ENCODE results near the gene SHC1.

DNA sequence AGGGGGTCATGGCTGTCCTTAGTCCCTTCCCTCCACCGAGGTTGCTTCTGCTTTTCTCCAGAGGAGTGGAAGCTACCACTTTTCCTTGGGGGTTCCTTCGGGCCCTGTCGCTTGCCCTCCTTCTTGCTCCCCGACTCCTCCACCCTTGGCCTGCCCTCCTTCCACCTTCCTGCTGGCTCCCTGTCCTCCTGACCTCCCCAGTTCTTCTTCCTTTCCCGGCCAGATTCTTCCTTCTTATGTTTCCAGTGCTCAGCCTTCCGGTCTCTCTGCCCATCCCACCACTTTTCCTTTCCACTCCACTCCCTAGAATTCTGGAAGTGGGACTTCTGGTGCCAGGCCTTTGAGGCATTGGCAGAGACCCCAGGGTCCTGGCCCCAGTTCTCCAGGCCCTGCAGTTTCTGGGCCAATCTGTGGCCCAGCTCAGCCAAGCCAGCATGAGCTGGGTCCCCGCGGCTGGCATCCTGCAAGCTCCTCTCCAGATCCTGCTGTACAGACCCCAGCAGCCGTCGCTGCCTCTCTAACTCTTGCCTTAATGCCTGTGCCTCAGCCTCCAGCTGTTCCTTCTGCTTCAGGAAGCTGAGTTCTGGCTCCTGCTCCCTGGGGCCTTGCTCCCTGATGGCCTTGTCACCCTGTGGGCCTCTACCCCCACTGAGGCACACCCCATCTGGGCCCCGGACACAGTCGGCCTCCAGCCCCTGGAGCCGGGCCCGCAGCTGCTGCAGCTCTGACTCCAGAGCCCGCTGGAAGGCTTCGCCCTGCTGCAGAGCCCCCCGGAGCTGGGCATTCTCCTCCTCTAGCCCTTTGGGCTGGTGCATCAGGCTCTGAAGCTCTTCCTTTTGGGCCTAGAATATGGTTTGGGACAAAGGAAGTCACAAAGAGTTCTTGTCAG lies 24.3 kb downstream of the SHC1 start:
- TF ChIP-seq, protein P1, sequence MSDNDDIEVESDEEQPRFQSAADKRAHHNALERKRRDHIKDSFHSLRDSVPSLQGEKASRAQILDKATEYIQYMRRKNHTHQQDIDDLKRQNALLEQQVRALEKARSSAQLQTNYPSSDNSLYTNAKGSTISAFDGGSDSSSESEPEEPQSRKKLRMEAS (IDR thresholded peaks at IDR 0.05; ENCODE audit: low read depth), result no peak
- TF ChIP-seq, protein P2, sequence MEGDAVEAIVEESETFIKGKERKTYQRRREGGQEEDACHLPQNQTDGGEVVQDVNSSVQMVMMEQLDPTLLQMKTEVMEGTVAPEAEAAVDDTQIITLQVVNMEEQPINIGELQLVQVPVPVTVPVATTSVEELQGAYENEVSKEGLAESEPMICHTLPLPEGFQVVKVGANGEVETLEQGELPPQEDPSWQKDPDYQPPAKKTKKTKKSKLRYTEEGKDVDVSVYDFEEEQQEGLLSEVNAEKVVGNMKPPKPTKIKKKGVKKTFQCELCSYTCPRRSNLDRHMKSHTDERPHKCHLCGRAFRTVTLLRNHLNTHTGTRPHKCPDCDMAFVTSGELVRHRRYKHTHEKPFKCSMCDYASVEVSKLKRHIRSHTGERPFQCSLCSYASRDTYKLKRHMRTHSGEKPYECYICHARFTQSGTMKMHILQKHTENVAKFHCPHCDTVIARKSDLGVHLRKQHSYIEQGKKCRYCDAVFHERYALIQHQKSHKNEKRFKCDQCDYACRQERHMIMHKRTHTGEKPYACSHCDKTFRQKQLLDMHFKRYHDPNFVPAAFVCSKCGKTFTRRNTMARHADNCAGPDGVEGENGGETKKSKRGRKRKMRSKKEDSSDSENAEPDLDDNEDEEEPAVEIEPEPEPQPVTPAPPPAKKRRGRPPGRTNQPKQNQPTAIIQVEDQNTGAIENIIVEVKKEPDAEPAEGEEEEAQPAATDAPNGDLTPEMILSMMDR (IDR thresholded peaks at IDR 0.05), result no peak
- TF ChIP-seq POLR2AphosphoS5 (IDR thresholded peaks at IDR 0.05; ENCODE audit: low read depth, low read length) (no peak), EP300 (IDR thresholded peaks at IDR 0.05; ENCODE audit: borderline replicate concordance in 1 of 2, low read depth in 1 of 2, low read length in 1 of 2) (no peak), GABPA (IDR thresholded peaks at IDR 0.05; ENCODE audit: low read depth) (no peak), YY1 (IDR thresholded peaks at IDR 0.05; ENCODE audit: low read depth) (no peak), RFX5 (IDR thresholded peaks at IDR 0.05; ENCODE audit: low read length) (no peak), ELF1 (IDR thresholded peaks at IDR 0.05) (no peak)
- TF ChIP-seq, protein P3, sequence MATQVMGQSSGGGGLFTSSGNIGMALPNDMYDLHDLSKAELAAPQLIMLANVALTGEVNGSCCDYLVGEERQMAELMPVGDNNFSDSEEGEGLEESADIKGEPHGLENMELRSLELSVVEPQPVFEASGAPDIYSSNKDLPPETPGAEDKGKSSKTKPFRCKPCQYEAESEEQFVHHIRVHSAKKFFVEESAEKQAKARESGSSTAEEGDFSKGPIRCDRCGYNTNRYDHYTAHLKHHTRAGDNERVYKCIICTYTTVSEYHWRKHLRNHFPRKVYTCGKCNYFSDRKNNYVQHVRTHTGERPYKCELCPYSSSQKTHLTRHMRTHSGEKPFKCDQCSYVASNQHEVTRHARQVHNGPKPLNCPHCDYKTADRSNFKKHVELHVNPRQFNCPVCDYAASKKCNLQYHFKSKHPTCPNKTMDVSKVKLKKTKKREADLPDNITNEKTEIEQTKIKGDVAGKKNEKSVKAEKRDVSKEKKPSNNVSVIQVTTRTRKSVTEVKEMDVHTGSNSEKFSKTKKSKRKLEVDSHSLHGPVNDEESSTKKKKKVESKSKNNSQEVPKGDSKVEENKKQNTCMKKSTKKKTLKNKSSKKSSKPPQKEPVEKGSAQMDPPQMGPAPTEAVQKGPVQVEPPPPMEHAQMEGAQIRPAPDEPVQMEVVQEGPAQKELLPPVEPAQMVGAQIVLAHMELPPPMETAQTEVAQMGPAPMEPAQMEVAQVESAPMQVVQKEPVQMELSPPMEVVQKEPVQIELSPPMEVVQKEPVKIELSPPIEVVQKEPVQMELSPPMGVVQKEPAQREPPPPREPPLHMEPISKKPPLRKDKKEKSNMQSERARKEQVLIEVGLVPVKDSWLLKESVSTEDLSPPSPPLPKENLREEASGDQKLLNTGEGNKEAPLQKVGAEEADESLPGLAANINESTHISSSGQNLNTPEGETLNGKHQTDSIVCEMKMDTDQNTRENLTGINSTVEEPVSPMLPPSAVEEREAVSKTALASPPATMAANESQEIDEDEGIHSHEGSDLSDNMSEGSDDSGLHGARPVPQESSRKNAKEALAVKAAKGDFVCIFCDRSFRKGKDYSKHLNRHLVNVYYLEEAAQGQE (IDR thresholded peaks at IDR 0.05; ENCODE audit: low read depth, low read length), result no peak

All from SK-N-SH (cell line).